GM20431 (cell line): ENCODE data around the gene JADE2.
"Not testable (repeated sequence)": the region's sequence is repeated elsewhere in the genome, so short reads cannot be mapped to it uniquely, and the experiment has no call there.

ENCODE experiments used
- in situ Hi-C: fragments of 300-500 bp; cut with MseI, MboI; formaldehyde crosslinking; loops from one replicate; pipeline ENCODE4 v1.15.0; 2020; ENCODE audit warnings: low sequenced_read_pairs; ENCODE audit not compliant: unreplicated experiment

JADE2 gene

DNA sequence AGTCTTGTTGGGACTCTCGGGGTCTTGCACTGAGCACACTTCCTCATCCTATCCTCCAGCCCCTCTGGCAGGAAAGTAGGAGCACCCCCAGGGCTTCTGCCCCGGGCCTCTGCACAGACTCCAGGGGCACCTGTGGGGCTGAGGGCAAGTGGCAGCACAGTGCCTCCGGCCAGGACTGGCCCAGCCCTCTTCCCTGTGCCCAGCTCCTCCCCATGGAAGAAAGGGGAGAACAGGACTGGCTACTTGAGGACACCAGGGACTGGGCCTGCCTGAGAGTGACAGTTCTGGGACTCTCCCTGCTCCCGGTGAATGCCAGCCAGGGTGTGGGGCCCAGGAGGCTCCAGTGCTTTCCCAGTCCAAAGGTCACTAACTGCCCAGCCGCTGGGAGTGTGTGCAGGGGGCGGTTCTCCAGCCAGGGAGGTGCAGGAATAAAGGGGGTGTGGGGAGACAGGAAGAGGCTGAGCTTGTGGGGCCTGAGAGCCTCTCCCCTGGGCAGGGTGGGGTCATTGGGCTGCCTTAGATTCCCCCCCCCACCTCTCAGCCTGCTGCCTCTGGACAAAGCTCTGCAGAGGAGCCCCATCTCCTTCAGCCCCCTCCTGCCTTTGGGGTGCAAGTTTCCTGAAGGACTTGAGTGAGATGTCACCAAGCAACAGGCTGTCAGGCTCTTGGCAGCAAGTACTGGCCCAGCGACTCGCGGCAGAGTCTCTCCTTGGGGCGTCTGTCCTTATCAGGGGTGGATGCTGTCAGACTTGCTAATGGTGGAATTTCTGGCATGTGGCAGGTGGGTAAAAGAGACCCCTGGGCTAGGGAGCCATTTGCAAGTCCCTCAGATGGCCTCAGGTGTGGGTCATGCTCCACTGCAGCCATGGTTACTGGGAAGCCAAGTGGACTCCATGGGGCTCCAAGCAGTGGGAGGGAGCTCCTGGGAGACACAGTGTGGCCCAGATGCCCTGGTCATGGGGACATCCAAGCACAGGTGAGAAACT is 19.1 kb upstream of the JADE2 start:
- in situ Hi-C loops, result no loop called here

DNA sequence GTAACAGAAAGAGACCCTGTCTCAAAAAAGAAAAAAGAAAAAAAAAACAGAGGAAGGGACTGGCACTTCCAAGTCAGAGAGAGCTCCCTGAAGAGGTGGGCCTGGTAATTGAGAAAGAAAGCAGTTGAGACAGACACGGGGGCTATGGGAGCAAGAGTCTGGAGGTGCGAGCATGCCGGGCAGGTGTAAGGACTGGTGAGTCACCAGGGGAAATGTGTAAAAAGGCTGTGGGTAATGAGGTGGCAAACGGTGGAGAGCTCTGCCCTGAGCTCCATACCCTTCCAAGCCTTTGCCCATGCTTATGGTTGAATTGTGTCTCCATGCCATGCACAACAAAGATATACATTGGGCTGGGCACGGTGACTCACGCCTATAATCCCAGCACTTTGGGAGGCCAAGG is 18.0 kb upstream of the JADE2 start:
- in situ Hi-C loops, result no loop called here

DNA sequence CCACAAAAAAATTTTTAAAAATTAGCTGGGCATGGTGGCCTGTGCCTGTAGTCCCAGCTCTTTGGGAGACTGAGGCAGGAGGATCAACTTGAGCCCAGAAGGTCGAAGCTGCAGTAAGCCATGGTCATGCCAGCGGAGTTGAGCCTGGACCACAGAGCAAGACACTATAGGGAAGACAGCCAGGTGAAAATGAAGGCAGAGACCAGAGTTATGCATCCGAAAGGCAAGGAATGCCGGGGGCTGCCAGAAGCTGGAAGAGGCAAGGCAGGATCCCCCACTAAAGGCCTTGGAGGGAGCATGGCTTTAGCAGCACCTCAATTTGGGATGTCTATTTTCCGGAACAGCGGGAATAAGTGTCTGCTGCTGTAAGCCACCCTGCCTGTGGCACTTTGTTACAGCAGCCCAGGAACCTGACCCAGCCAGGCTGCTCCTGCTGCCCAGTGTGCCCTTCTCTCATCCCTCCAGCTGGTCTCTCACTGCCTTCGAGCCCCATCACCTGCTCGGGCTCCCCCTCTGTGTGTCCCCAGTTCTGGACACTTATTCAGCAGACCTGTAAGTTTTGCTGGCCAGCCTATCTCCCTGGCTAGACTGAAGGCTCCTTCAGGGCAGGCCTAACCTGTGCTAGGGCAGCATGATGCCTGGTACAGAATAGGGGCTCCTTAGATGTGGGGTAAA is 16.8 kb upstream of the JADE2 start:
- in situ Hi-C loops, result no loop called here

DNA sequence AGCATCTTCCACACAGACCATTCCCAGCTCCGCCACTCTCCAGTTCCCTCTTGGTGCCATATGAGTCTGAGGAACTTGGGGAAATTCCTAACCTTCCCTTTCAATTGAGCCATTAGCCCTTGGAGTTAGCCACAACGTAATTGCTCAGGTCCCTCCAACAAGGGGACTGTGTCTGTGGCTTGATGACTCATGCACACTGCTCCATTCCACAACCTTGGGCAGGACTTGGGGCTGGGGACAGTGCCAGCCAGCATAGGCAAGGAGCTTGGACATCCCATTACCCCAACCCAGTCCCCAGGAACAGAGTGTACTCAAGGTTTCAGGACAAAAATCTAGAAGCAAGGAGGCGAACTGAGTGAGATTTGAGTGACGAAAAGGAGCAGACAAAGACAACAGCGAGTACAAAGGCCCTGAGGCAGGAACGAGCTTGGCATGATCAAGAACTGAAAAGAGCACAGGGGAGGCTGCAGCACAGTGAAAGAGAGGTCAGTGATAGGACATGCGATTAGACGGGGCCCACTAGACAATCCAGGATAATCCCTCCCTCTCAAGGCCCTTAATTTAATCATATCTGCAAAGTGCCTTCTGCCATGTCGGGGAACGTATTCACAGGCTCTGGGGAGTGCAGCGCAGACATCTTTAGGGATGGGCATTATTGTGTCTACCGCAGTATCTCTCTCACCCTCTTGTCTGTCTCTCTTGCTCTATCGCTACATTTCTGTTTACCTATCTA is 16.0 kb upstream of the JADE2 start:
- in situ Hi-C loops, result no loop called here

DNA sequence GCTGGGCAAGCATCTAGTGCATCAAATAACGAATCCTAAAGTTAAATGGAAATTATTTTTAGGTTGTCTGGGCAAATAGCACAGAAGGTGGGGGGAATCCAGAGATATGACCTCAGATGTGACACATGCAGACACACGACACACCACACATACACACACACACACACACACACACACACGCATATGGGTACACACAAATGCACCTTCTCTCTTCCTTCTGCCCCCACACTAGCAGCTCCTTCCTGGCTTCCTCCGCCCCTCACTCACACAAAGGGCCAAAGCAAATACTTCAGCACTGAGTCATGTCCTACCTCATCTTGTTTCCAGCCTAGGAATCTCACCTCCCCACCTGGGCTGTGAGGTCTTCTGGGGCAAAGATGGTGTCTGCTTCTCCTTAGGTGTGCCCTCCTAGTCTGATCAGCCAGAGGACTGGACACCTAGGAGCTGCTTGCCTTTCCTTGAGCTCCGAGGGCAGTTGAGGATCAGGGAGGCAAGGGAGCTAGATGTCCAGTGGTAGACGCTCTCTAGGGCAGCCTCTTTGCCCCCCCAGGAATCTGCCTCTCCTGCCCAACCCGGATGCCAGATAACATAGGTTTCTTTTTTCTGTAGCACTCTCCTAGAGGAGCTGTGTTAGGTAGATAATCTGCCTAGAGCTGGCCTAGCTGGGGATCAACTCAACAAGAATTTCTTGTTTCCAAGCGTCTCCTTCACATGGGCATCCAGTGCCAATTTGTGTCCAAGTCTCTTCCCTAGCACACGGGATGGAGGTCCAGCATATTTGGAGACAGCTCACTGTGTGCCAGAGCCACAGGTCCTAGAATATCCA is 14.3 kb upstream of the JADE2 start:
- in situ Hi-C loops, result no loop called here

DNA sequence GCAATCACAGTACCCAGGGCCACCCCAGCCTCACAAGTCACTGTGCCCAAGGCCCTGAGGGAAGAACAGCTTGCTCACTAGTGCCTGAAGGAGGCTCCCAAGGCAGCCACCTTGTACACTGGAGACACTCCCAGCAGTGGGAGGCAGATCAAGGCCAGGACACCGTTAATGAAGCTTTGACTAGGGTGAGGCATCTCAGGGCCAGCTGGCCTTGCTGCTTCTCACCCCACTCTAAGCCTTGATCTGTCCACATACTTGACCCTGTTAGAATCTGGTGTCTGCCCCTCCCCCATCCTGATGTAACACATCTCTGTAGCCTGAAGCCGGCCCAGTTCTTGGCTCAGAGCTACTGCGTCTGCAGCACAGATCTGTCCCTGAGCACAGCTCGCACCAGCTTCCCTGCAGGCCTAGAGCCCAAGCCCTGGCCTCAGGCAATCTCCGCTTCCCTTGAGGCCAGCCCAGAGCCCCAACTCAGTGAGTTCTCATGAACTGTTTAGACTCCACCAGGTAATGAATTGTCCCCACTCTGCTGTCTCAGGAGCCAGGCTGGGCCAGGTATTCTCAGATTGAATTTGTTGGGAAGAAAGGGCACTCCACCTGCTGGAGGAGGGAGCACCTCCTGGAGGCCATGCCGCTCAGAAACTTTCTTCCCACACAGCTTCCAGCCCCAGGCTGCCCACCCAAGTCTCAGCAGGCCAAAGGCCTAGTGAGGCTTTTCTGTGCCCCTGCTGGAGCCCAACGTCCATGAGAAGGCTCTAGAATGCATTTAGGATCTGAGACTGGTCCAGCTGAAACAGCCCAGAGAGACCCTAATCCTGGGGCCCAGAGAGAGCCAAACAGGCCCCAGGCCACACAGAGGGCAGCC is 13.4 kb upstream of the JADE2 start:
- in situ Hi-C loops, result no loop called here

DNA sequence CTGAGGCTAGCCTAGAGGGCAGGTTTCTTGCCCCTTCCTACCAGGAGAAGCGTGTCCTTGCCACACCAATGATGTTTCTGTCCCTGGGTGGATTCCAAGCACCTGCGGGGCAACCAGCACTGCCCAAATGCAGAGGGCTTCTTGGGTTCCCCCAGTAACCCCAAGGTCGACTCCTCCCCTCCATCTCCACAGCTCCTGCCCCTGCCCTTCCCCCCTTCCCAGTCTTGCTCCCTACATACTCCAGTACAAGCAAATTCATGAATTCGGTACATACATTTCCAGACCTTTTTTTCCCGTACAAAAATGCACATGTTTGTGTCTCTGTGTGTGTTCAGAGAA is 12.8 kb upstream of the JADE2 start:
- in situ Hi-C loops, result no loop called here

DNA sequence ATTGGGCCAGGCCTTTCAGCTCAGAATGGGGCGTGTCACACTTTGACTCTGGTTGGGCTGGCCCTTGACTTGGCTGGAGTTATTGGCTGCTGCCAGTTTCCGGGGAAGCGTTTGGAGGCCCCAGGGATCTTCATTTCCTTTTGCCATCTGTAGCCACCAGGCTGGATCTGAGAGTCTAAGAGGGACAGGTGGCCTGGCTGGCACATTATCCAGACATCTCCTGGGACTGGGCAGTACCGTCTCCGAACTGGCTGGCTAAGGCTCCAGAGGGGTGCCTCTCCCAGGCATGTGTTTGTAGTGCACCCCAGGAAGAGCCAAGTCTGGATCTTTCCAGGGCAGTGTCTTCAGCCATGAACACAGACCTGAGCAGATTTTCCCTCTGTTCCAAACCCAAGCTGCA is 9.7 kb upstream of the JADE2 start:
- in situ Hi-C loops, result no loop called here

DNA sequence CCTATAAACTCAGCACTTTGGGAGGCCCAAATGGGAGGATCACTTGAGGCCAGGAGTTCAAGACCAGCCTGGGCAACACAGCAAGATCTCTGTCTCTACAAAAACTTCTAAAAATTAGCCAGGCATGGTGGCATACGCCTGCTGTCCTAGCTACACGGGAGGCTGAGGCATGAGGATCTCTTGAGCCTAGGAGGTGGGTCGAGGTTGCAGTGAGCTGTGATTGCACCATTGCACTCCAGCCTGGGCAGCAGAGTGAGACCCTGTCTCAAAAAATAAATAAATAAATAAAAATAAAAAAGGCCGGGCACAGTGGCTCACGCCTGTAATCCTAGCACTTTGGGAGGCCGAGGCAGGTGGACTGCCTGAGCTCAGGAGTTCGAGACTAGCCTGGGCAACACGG is 8.5 kb upstream of the JADE2 start:
- in situ Hi-C loops, result not testable (repeated sequence)

DNA sequence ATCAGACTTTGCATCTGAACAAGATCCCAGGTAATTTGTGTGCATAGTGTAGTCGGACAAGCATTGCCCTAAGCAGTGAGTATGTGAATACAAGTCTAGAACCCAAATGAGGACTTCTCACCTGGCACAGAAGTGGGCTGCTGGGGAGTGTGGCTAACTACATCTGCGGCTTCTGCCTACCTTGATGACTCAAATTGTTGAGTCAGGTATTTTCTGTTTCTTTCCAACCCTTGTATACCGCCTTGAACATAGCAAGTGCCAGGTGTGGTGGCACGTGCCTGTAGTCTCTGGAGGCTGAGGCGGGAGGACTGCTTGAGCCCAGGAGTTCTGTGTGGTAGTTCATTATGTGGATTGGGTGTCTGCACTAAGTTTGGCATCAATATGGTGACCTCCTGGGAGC is 7.9 kb upstream of the JADE2 start:
- in situ Hi-C loops, result no loop called here

DNA sequence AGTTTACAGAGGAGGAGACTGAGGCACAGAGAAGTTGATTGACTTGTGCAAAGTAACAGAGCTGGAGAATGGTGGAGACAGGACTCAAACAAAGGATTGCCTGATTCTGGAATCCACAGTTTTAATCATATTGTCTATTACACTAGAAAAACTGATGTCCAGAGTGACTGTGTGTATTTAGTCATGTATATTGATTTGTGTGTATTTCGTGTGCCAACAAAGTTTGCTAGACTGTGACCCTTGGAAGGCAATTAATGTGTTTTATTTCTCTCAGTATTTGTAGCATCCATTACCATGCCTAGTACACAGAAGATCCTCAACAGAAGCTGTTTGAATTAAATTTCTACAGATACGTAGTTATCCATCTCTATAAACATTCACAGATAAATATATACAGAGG is 5.5 kb upstream of the JADE2 start:
- in situ Hi-C loops, result no loop called here

DNA sequence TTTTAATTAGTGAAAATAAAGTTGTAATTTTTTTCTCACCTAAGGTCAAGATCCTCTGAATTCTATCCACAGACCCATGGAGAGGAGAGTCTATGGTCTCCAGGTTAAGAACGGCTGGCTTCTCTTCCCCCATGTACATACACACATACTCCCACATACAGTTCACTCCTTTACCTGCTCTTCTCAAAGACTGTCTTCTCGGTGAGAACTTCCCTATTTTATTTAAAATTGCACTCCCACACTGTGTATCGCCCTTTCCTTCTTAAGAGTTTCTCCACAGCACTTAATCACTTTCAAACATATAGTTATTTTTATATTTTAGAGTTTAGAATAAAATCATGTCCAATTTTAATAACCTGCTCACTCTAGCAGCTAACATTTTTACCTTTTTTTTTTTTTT is 3.6 kb upstream of the JADE2 start:
- in situ Hi-C loops, result no loop called here

DNA sequence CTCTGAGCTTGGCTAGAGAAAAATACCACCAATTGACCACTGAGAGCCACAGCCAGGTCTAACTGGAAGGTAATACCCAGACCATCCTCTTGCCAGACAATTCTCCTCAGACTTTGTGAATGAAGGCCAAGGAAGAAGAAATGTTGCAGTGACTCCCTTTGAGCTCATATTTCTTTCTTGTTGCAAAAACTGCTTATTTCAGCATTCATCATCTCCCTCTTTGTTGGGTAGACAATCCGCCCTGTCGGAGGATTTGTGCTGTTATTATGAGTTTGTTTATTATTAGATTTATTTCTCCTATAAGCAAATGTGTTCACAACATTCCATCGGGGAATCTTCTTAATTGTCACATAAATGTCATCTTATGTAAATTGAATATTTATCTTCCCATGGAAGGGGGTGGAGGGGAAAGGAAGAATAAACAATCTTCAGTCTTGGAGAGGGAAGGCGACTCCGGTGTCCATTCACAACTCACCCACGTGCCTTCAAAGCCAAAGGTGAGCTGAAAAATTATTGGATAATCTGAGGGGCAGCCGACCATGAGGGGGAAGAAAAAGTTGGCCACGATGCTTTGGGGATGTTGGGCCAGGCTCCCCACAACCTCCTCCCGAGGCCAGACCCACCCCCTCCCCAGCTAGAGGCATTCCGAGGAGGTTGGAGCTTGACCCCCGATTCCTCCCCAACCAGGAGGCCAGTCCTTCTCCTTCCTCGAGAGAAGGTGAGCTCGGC is 1.8 kb upstream of the JADE2 start:
- in situ Hi-C loops, result no loop called here

DNA sequence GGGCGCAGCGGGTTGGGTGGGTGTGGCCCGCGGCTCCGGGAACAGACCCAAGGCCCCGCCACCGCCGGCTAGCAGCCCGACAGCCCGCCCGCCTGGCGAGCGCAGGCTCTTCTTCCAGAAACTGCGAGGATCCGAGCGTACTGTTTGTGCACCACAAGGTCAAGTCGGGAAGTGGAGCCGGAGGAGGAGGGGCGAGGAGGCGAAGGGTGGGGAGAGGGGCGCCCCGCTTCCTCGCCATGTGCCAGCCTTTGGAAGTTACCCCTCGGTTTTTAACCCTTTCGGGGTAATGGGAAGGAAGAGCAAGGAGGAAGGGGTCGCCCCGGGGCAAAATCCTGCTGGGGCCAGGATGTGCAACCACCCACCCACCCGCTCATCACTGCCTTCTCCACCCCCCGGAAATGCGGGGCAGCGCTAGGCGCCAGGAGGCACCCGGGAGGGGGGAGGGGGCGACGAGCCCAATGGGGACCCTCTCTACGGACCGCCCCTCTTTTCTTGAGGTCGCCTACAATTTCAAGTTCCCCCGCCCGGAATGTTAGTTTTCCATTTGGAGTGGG is 1.1 kb upstream of the JADE2 start:
- in situ Hi-C loops, result no loop called here

DNA sequence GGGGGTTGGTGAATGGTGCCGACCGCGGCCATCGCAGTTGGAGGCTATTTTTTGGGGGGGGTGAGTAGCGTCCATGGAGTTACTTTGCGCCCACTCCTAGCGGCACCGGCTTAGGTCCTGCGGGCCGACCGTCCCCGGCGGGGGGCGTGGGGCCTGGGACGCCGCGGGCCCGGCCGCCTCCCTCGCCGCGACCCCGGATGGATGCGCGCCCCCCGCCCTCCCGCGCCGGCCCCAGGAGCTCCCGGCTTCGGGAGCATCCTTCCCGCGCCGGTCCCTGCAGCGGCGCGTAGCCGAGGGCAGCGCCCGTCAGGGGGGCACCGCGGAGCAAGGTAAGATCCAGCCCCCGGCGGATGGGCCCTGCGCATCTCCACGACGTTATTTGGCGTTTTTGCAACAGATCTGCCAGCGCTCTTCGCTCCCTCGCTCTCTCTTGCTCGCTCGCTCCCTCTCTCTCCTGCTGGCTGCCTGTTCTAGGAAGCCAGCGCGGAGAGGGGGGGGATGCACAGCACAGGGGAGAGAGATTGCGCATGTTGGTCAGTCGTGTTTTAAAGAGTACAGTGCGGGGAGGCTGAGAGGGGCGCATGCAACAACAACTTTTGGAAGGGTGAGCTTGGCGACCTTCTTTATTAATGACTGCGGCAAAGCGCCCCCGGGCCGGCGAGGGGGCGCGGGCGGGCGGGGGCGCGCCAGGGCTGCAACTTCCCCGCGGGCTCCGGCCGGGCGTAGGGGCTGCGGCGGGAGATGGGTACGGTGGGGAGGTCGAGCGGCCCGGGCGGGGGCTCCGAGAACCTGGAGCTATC is 413 bp downstream of the JADE2 start:
- in situ Hi-C loops, result no loop called here

DNA sequence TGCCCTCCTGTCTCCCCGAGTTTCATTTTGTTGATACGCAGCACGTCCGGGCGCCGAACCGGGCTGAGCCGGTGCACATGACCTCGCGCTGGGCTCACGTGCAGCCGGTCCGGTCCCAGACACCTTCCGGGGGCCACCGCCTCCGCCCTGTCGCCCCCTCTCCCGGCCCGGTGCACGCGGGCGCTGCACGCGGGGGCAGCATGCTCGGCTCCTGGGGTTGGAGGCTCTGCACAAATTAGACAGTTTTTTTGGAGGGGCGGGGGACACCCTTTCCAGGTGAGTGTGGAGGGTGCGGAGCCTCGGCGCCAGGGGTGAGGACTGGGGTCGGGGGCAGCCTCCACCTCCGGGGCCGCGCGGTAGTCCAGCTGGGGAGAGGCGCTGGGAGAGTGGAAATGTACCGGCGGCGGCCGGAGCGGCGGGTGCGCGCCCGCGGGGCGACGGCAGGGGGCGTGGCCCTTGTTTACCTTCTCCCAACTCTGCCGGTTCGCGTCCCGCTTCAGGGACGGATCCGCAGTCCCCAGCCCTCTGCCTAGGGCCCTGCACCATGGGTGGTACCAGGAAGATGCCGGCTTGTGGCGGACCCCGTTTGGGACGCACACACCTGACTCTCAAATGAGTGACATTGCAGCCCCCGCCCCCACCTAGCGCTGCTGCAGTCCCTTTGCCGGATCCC is 1.1 kb downstream of the JADE2 start:
- in situ Hi-C loops, result no loop called here
